Measurements from ENCODE around the gene SNPH. TPM values are rescaled to one million over a fixed set of nuclear protein-coding genes. Genes with fewer than 3 reads are reported as not detected.

The SNPH gene
- total RNA-seq, 1 experiment from 2014 or later, result 2.2 TPM

GRCh38 chr20:1307571-1307971 is 41.5 kb downstream of the SNPH start:
- no peak overlapping the region for H3K27ac Mint-ChIP-seq (ENCODE audit: low read depth, unreplicated experiment)
- BruUV-seq (replicated peaks), result no TSS peak
- no peak overlapping the region for H3K4me3 Mint-ChIP-seq (ENCODE audit: unreplicated experiment)
- peaks cover 7% of the 10 kb centered on the region for H3K4me1 Mint-ChIP-seq (ENCODE audit: insufficient read depth, unreplicated experiment)
- no peaks in the 10 kb centered on the region for H3K27me3 Mint-ChIP-seq (ENCODE audit: insufficient read depth, unreplicated experiment)
- H3K9me3 Mint-ChIP-seq (ENCODE audit: unreplicated experiment), result no peaks in the 10 kb centered on the region
- H3K36me3 Mint-ChIP-seq (ENCODE audit: insufficient read depth, unreplicated experiment), result peaks cover 12% of the 10 kb centered on the region
- no peak for TF ChIP-seq CTCF (IDR thresholded peaks at IDR 0.05; ENCODE audit: unreplicated experiment)
- DNase-seq (ENCODE audit: unreplicated experiment), result no peak
- ChIA-PET CTCF (interaction anchor here (0.6 kb wide), 1 partner anchor 196 kb away, joined by 3 read pairs; no protein-coding TSS in a partner anchor), POLR2A (interaction anchor here (1.0 kb wide), 1 partner anchor 18 kb away, joined by 3 read pairs; no protein-coding TSS in a partner anchor)
- intact Hi-C loops (cut with micrococcal nuclease), result no loop called here

GRCh38 chr20:1308067-1308701 is 42.1 kb downstream of the SNPH start:
- POLR2A ChIA-PET, result interaction anchor here (1.0 to 1.1 kb wide), 2 partner anchors 14 to 17 kb away, joined by 3 to 4 read pairs; no protein-coding TSS in a partner anchor
- BruUV-seq (replicated peaks), result no TSS peak
- Mint-ChIP-seq H3K27ac (ENCODE audit: low read depth, unreplicated experiment) (no peak overlapping the region), H3K4me3 (ENCODE audit: unreplicated experiment) (no peak overlapping the region), H3K9me3 (ENCODE audit: unreplicated experiment) (no peaks in the 10 kb centered on the region), H3K27me3 (ENCODE audit: insufficient read depth, unreplicated experiment) (no peaks in the 10 kb centered on the region), H3K36me3 (ENCODE audit: insufficient read depth, unreplicated experiment) (peaks cover 6% of the 10 kb centered on the region), H3K4me1 (ENCODE audit: insufficient read depth, unreplicated experiment) (peaks cover under 1% of the 10 kb centered on the region)
- DNase-seq (ENCODE audit: unreplicated experiment), result no peak
- TF ChIP-seq CTCF (IDR thresholded peaks at IDR 0.05; ENCODE audit: unreplicated experiment), result no peak
- intact Hi-C loops (cut with micrococcal nuclease), result no loop called here
- CTCF ChIA-PET, result interaction anchor here (0.6 to 0.9 kb wide), 3 partner anchors 21 to 1149 kb away, joined by 3 to 4 read pairs (median 3); no protein-coding TSS in a partner anchor

- no peak for DNase-seq (ENCODE audit: unreplicated experiment)
- Mint-ChIP-seq H3K9me3 (ENCODE audit: unreplicated experiment) (no peaks in the 10 kb centered on the region), H3K36me3 (ENCODE audit: insufficient read depth, unreplicated experiment) (peaks cover 5% of the 10 kb centered on the region), H3K27ac (ENCODE audit: low read depth, unreplicated experiment) (no peak overlapping the region), H3K4me1 (ENCODE audit: insufficient read depth, unreplicated experiment) (no peaks in the 10 kb centered on the region), H3K4me3 (ENCODE audit: unreplicated experiment) (no peak overlapping the region), H3K27me3 (ENCODE audit: insufficient read depth, unreplicated experiment) (no peaks in the 10 kb centered on the region)
- intact Hi-C loops (cut with micrococcal nuclease), result no loop called here
- ChIA-PET POLR2A (interaction anchor here (1.0 to 1.1 kb wide), 2 partner anchors 14 to 17 kb away, joined by 3 to 4 read pairs; no protein-coding TSS in a partner anchor), CTCF (interaction anchor here (0.6 to 0.9 kb wide), 3 partner anchors 21 to 1148 kb away, joined by 3 to 4 read pairs (median 3); no protein-coding TSS in a partner anchor)
- TF ChIP-seq CTCF (IDR thresholded peaks at IDR 0.05; ENCODE audit: unreplicated experiment), result no peak
- BruUV-seq (replicated peaks), result no TSS peak
These were observed 42.6 kb downstream of the SNPH start for GRCh38 chr20:1308702-1309095.

- H3K36me3 Mint-ChIP-seq (ENCODE audit: insufficient read depth, unreplicated experiment), result peaks cover 5% of the 10 kb centered on the region
These were observed 43.3 kb downstream of the SNPH start for GRCh38 chr20:1309439-1309847.

More at GRCh38 chr20:1309439-1309847, 43.3 kb downstream of the SNPH start:
- ChIA-PET CTCF (interaction anchor here (0.6 to 1.0 kb wide), 3 partner anchors 10 to 129 kb away, joined by 3 to 5 read pairs (median 3); no protein-coding TSS in a partner anchor), POLR2A (no interaction called here)
- H3K4me3 Mint-ChIP-seq (ENCODE audit: unreplicated experiment), result no peak overlapping the region
- H3K4me1 Mint-ChIP-seq (ENCODE audit: insufficient read depth, unreplicated experiment), result no peaks in the 10 kb centered on the region
- no TSS peak for BruUV-seq (replicated peaks)
- DNase-seq (ENCODE audit: unreplicated experiment), result no peak
- TF ChIP-seq CTCF (IDR thresholded peaks at IDR 0.05; ENCODE audit: unreplicated experiment), result no peak
- no peak overlapping the region for H3K27ac Mint-ChIP-seq (ENCODE audit: low read depth, unreplicated experiment)
- intact Hi-C loops (cut with micrococcal nuclease), result no loop called here
- no peaks in the 10 kb centered on the region for H3K27me3 Mint-ChIP-seq (ENCODE audit: insufficient read depth, unreplicated experiment)
- H3K9me3 Mint-ChIP-seq (ENCODE audit: unreplicated experiment), result no peaks in the 10 kb centered on the region

Data from MCF 10A (cell line).